ENCODE data around the gene KRT77.

- TF ChIP-seq POLR2A (IDR thresholded peaks at IDR 0.05; ENCODE audit: low read depth, low read length): no peak
- no peak for TF ChIP-seq PKNOX1 (IDR thresholded peaks at IDR 0.05)
- no peak for TF ChIP-seq CTCF (IDR thresholded peaks at IDR 0.05 in 2 of 3, conservative IDR thresholded peaks at IDR 0.05 in 1 of 3; ENCODE audit: control insufficient read depth in 2 of 3, extremely low read depth in 1 of 3, insufficient read depth in 1 of 3, low read depth in 3 of 3, low read length in 3 of 3)
- no peak for TF ChIP-seq ZBTB33 (IDR thresholded peaks at IDR 0.05)
Observed at GRCh38 chr12:52748578-52748977, 45.3 kb upstream of the KRT77 start.

All from GM12878 (cell line).